Measurements from ENCODE around the gene TRIM54.

TRIM54 gene

DNA sequence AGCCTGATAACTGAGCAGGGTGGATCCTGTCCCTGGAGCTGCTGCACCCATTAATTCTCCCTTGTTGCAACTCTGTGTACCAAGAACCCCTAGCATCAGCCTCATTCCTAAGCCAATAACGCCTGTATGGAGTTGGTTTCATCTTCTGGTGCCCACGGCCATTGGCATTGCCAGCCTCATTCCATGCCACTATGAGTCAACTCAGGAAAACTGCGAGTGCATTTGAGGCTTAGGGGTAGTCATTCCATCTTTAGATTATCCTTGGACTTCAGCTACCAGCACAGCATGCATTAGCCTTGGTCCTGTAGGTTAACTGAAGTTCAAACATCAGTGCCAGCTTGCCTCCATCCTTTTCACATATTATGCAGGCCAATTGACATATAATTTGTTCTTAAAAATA is 1.4 kb upstream of the TRIM54 start:
- no peaks in the 10 kb centered on the region for H3K9me3 ChIP-seq (ENCODE audit: control insufficient read depth, low read length)
- no peak overlapping the region for H3K9ac ChIP-seq
- H3K27me3 ChIP-seq (ENCODE audit: control insufficient read depth, insufficient read depth, low read length) = no peaks in the 10 kb centered on the region
- no peak overlapping the region for H3K4me2 ChIP-seq (ENCODE audit: low read length)
- TF ChIP-seq, protein P1, sequence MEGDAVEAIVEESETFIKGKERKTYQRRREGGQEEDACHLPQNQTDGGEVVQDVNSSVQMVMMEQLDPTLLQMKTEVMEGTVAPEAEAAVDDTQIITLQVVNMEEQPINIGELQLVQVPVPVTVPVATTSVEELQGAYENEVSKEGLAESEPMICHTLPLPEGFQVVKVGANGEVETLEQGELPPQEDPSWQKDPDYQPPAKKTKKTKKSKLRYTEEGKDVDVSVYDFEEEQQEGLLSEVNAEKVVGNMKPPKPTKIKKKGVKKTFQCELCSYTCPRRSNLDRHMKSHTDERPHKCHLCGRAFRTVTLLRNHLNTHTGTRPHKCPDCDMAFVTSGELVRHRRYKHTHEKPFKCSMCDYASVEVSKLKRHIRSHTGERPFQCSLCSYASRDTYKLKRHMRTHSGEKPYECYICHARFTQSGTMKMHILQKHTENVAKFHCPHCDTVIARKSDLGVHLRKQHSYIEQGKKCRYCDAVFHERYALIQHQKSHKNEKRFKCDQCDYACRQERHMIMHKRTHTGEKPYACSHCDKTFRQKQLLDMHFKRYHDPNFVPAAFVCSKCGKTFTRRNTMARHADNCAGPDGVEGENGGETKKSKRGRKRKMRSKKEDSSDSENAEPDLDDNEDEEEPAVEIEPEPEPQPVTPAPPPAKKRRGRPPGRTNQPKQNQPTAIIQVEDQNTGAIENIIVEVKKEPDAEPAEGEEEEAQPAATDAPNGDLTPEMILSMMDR (IDR thresholded peaks at IDR 0.05) = no peak
- no peak overlapping the region for H2AFZ ChIP-seq
- no peaks in the 10 kb centered on the region for H3K79me2 ChIP-seq
- no peaks in the 10 kb centered on the region for H3K36me3 ChIP-seq (ENCODE audit: control insufficient read depth, insufficient read depth, low read length)
- no peaks in the 10 kb centered on the region for H3K4me1 ChIP-seq
- H3K4me3 ChIP-seq (ENCODE audit: low read depth, low read length) = no peak overlapping the region
- H3K27ac ChIP-seq = no peak overlapping the region

DNA sequence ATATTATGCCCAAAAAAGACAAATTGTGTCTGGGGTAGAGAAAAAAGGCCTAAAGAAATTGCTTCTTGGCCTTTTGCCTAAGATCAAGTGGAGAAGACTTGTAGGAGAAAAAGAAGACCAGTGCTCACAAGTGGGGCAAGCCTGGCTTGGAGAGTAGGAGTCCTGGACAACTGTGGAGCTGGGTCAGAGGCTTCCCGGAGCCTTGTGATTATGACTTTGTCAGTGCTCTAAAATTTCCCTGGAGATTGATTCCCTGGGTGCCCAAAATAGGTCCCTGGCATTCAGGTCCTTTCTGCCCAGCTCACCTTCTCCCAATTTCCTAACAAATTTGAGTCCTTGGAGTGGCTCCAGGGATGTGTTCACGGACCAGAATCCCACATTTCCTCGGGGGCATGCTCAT is 787 bp upstream of the TRIM54 start:
- H3K9ac ChIP-seq = no peak overlapping the region

DNA sequence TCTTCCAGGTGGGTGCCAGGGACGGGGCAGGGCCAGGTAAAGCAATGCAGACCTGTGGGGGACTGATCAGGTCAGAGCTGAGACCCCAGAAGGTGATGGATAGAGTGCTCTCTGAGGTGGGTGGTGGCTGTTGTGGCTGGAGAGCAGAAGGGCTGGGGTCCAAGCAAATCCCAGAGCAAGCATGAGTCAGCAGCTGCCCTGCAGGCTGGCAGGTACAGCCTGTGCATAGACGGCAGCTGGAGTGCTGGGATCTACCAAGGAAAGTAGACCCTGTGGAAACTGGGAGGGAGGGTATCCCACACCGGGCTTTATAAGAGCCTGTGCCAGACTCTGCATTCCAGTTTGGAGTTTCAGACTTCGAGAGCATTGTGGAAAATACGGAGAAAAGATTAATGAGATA is 663 bp downstream of the TRIM54 start:
- H3K4me2 ChIP-seq (ENCODE audit: low read length) = no peak overlapping the region
- H3K36me3 ChIP-seq (ENCODE audit: control insufficient read depth, insufficient read depth, low read length) = no peaks in the 10 kb centered on the region
- H3K4me1 ChIP-seq = no peaks in the 10 kb centered on the region
- H3K9me3 ChIP-seq (ENCODE audit: control insufficient read depth, low read length) = no peaks in the 10 kb centered on the region
- no peak overlapping the region for H3K4me3 ChIP-seq (ENCODE audit: low read depth, low read length)
- TF ChIP-seq, protein P1 (IDR thresholded peaks at IDR 0.05) = no peak
- no peak overlapping the region for H2AFZ ChIP-seq
- H3K27me3 ChIP-seq (ENCODE audit: control insufficient read depth, insufficient read depth, low read length) = no peaks in the 10 kb centered on the region
- no peak overlapping the region for H3K27ac ChIP-seq
- H3K79me2 ChIP-seq = no peaks in the 10 kb centered on the region
- no peak overlapping the region for H3K9ac ChIP-seq

More for the DNA sequence above, 787 bp upstream of the TRIM54 start:
- Histone ChIP-seq H3K4me1 (no peaks in the 10 kb centered on the region), H2AFZ (no peak overlapping the region), H3K4me2 (ENCODE audit: low read length) (no peak overlapping the region), H3K27me3 (ENCODE audit: control insufficient read depth, insufficient read depth, low read length) (no peaks in the 10 kb centered on the region), H3K79me2 (no peaks in the 10 kb centered on the region), H3K27ac (no peak overlapping the region), H3K36me3 (ENCODE audit: control insufficient read depth, insufficient read depth, low read length) (no peaks in the 10 kb centered on the region), H3K9me3 (ENCODE audit: control insufficient read depth, low read length) (no peaks in the 10 kb centered on the region), H3K4me3 (ENCODE audit: low read depth, low read length) (no peak overlapping the region)
- TF ChIP-seq, protein P1 (IDR thresholded peaks at IDR 0.05) = no peak

DNA sequence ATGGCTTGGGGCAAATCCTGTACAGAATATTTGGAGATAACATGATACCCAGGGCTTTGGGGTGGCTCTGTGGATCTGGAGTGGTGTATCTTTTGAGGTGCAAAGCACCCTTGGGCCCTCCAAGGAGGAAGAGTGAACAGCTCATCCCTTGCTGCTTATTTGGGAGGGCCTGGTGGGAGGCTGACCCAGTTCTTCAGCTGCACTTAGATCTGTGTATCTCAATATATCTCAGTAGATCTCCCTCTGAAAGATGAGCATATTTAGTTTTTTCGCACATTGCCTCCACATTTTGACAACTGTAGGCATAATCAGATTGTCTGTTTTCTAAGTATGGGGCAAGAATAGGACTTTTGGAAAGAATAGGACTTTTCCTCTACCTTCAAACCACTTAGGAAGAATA is 2.8 kb downstream of the TRIM54 start:
- H3K79me2 ChIP-seq = no peaks in the 10 kb centered on the region
- no peaks in the 10 kb centered on the region for H3K9me3 ChIP-seq (ENCODE audit: control insufficient read depth, low read length)
- TF ChIP-seq, protein P1 (IDR thresholded peaks at IDR 0.05) = no peak
- H3K27ac ChIP-seq = no peak overlapping the region
- no peak overlapping the region for H3K9ac ChIP-seq
- H3K4me1 ChIP-seq = no peaks in the 10 kb centered on the region
- no peak overlapping the region for H3K4me3 ChIP-seq (ENCODE audit: low read depth, low read length)
- no peaks in the 10 kb centered on the region for H3K27me3 ChIP-seq (ENCODE audit: control insufficient read depth, insufficient read depth, low read length)
- no peaks in the 10 kb centered on the region for H3K36me3 ChIP-seq (ENCODE audit: control insufficient read depth, insufficient read depth, low read length)
- no peak overlapping the region for H2AFZ ChIP-seq
- no peak overlapping the region for H3K4me2 ChIP-seq (ENCODE audit: low read length)

DNA sequence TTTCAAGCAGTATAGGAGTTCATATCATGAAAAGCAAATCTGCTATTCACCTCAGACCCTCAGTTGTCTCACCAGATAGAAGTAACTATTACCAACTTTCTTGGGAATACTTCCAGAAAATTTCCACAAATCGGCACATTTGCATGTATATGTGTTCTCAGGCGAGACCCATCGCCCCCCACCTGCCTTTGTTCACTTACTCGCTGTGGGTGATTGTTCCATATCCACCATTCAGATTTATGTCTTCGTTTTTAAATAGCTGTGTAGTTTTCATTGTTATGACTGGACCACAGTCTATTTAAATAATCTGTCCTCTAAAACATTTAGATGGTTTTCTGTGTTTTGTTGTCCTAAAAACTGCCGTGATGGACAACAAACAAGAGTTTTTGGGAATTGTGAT is 3.3 kb downstream of the TRIM54 start:
- H3K4me2 ChIP-seq (ENCODE audit: low read length) = no peak overlapping the region
- TF ChIP-seq, protein P1 (IDR thresholded peaks at IDR 0.05) = no peak
- H3K9me3 ChIP-seq (ENCODE audit: control insufficient read depth, low read length) = no peaks in the 10 kb centered on the region
- no peaks in the 10 kb centered on the region for H3K79me2 ChIP-seq
- H3K27me3 ChIP-seq (ENCODE audit: control insufficient read depth, insufficient read depth, low read length) = no peaks in the 10 kb centered on the region
- H3K36me3 ChIP-seq (ENCODE audit: control insufficient read depth, insufficient read depth, low read length) = no peaks in the 10 kb centered on the region
- no peaks in the 10 kb centered on the region for H3K4me1 ChIP-seq
- H3K4me3 ChIP-seq (ENCODE audit: low read depth, low read length) = no peak overlapping the region
- no peak overlapping the region for H2AFZ ChIP-seq
- no peak overlapping the region for H3K9ac ChIP-seq
- no peak overlapping the region for H3K27ac ChIP-seq

Data from parathyroid adenoma (tissue), 2 donors.